GM19455 (cell line): ENCODE measurements around the gene UBE3B.

Source experiments
- ATAC-seq: cut with Tn5 transposase; IDR thresholded peaks from one replicate; pipeline ENCODE4 v1.9.1; 2021; ENCODE audit not compliant: unreplicated experiment

The UBE3B gene

GRCh38 chr12:109449845-109450532 is 27.4 kb upstream of the UBE3B start:
- no peak for ATAC-seq

GRCh38 chr12:109450980-109451379 is 26.5 kb upstream of the UBE3B start:
- no peak for ATAC-seq

GRCh38 chr12:109451400-109451799 is 26.0 kb upstream of the UBE3B start:
- ATAC-seq = no peak

- no peak for ATAC-seq
Observed at GRCh38 chr12:109452489-109452888, 24.9 kb upstream of the UBE3B start.

- ATAC-seq = no peak
Observed at GRCh38 chr12:109455706-109456105, 21.7 kb upstream of the UBE3B start.

- ATAC-seq = no peak
Observed at GRCh38 chr12:109458086-109458485, 19.3 kb upstream of the UBE3B start.

GRCh38 chr12:109458771-109459208 is 18.6 kb upstream of the UBE3B start:
- ATAC-seq = no peak

GRCh38 chr12:109459247-109459646 is 18.2 kb upstream of the UBE3B start:
- ATAC-seq = no peak

- no peak for ATAC-seq
Observed at GRCh38 chr12:109460538-109460937, 16.9 kb upstream of the UBE3B start.

GRCh38 chr12:109461049-109461845 is 16.2 kb upstream of the UBE3B start:
- ATAC-seq = no peak

- ATAC-seq = no peak
Observed at GRCh38 chr12:109461846-109462756, 15.3 kb upstream of the UBE3B start.

GRCh38 chr12:109462868-109463692 is 14.4 kb upstream of the UBE3B start:
- no peak for ATAC-seq

- ATAC-seq = no peak
Observed at GRCh38 chr12:109463756-109464155, 13.7 kb upstream of the UBE3B start.

- no peak for ATAC-seq
Observed at GRCh38 chr12:109464642-109465351, 12.6 kb upstream of the UBE3B start.

- no peak for ATAC-seq
Observed at GRCh38 chr12:109466305-109466704, 11.1 kb upstream of the UBE3B start.

GRCh38 chr12:109466821-109467220 is 10.6 kb upstream of the UBE3B start:
- no peak for ATAC-seq

- no peak for ATAC-seq
Observed at GRCh38 chr12:109467978-109468676, 9.3 kb upstream of the UBE3B start.

- no peak for ATAC-seq
Observed at GRCh38 chr12:109469517-109469916, 7.9 kb upstream of the UBE3B start.

GRCh38 chr12:109473006-109473405 is 4.4 kb upstream of the UBE3B start:
- no peak for ATAC-seq
